Hepatocyte (in vitro differentiated cells): ENCODE results near the gene CACYBP. TPM values are rescaled to one million over a fixed set of nuclear protein-coding genes. Genes with fewer than 3 reads are reported as not detected.

ENCODE experiments used
- DNase-seq: peaks from one replicate; pipeline ENCODE4 v3.0.0-alpha.2; 2016; ENCODE audit warnings: low spot score
- H2AFZ ChIP-seq: fragments of 200-600 bp; sonication (generic); 2 replicates; pipeline ENCODE4 v1.6.0; 2016; ENCODE audit warnings: antibody characterized with exemption, mild to moderate bottlenecking
- H3K27ac ChIP-seq: fragments of 200-600 bp; sonication (generic); 2 replicates; pipeline ENCODE4 v1.5.1; 2016; ENCODE audit warnings: mild to moderate bottlenecking
- H3K27me3 ChIP-seq: fragments of 200-600 bp; sonication (generic); 2 replicates; pipeline ENCODE4 v1.6.1; 2016
- H3K36me3 ChIP-seq: fragments of 200-600 bp; sonication (generic); replicated peaks from 2 replicates; pipeline ENCODE4 v1.5.1; 2016; ENCODE audit warnings: low read depth; ENCODE audit not compliant: insufficient read depth
- H3K4me1 ChIP-seq: fragments of 200-600 bp; sonication (generic); 2 replicates; pipeline ENCODE4 v1.5.1; 2016; ENCODE audit warnings: mild to moderate bottlenecking, moderate library complexity; ENCODE audit not compliant: insufficient read depth
- H3K4me2 ChIP-seq: fragments of 200-600 bp; sonication (generic); 2 replicates; pipeline ENCODE4 v1.6.0; 2016
- H3K4me3 ChIP-seq: fragments of 200-600 bp; sonication (generic); 2 replicates; pipeline ENCODE4 v1.5.1; 2016; ENCODE audit warnings: mild to moderate bottlenecking
- H3K79me2 ChIP-seq: fragments of 200-600 bp; sonication (generic); 2 replicates; pipeline ENCODE4 v1.6.0; 2017; ENCODE audit warnings: mild to moderate bottlenecking
- H3K9me2 ChIP-seq: fragments of 200-600 bp; sonication (generic); replicated peaks from 2 replicates; pipeline ENCODE4 v1.6.0; 2017; ENCODE audit warnings: mild to moderate bottlenecking; ENCODE audit not compliant: insufficient read depth
- H3K9me3 ChIP-seq: fragments of 200-600 bp; sonication (generic); 2 replicates; pipeline ENCODE4 v1.5.1; 2016; ENCODE audit warnings: low read depth, mild to moderate bottlenecking
- H4K20me1 ChIP-seq: fragments of 200-600 bp; sonication (generic); 2 replicates; pipeline ENCODE4 v1.6.0; 2016; ENCODE audit warnings: mild to moderate bottlenecking; ENCODE audit not compliant: insufficient read depth, poor library complexity, severe bottlenecking
- CTCF ChIP-seq: fragments of 200-600 bp; sonication (generic); IDR thresholded peaks from 2 replicates; pipeline ENCODE4 v1.5.1; 2016; ENCODE audit warnings: antibody characterized with exemption, mild to moderate bottlenecking; ENCODE audit not compliant: poor library complexity
- EZH2 ChIP-seq: fragments of 200-600 bp; sonication (generic); IDR thresholded peaks from 2 replicates; pipeline ENCODE4 v1.6.1; 2016; ENCODE audit warnings: antibody characterized with exemption, mild to moderate bottlenecking, borderline replicate concordance
- EZH2phosphoT487 ChIP-seq: fragments of 200-600 bp; sonication (generic); IDR thresholded peaks from one replicate; pipeline ENCODE4 v1.6.1; 2018; ENCODE audit warnings: antibody characterized with exemption, mild to moderate bottlenecking, low read depth, moderate library complexity; ENCODE audit not compliant: unreplicated experiment, severe bottlenecking
- WGBS: methylation state at CpG from one replicate; pipeline ENCODE4 v1.1.6; 2016; ENCODE audit warnings: low lambda C conversion rate; ENCODE audit errors: missing lambda C conversion rate; 5-methylcytosine and 5-hydroxymethylcytosine counted together
- polyA plus RNA-seq: library from polyadenylated mRNA; unstranded; fragments of >200 nt; fragmentation: Nextera tagmentation; extraction: Ambion mirVana; gene quantifications from 2 replicates; pipeline ENCODE4 v1.2.1, GENCODE V29; 2016
- total RNA-seq: library from RNA; depleted of rRNA; stranded (reverse); fragments of >200 nt; gene quantifications from 2 replicates; pipeline ENCODE4 v1.2.3, GENCODE V29; 2014

Gene CACYBP
- total and polyA plus RNA-seq, 2 experiments from 2014 or later, result 79.6 to 81.7 TPM

GRCh38 chr1:175037416-175037815 lies 37.7 kb downstream of the CACYBP start:
- 69% methylated on average over 7 of the region's 7 CpGs for WGBS

GRCh38 chr1:175040324-175040879 lies 40.7 kb downstream of the CACYBP start:
- 65% methylated on average over 4 of the region's 4 CpGs for WGBS
- no peak for DNase-seq
- Histone ChIP-seq H3K9me2 (no peaks in the 10 kb centered on the region), H3K4me1 (no peaks in the 10 kb centered on the region), H3K79me2 (no peaks in the 10 kb centered on the region), H2AFZ (no peak overlapping the region), H4K20me1 (no peaks in the 10 kb centered on the region), H3K27ac (no peak overlapping the region), H3K4me2 (no peak overlapping the region), H3K27me3 (no peaks in the 10 kb centered on the region), H3K36me3 (no peaks in the 10 kb centered on the region), H3K9me3 (no peaks in the 10 kb centered on the region), H3K4me3 (no peak overlapping the region)
- TF ChIP-seq EZH2 (no peak), CTCF (no peak), EZH2phosphoT487 (no peak)

More at GRCh38 chr1:175037416-175037815, 37.7 kb downstream of the CACYBP start:
- Histone ChIP-seq H3K27me3 (no peaks in the 10 kb centered on the region), H3K27ac (no peak overlapping the region), H4K20me1 (no peaks in the 10 kb centered on the region), H3K4me1 (no peaks in the 10 kb centered on the region), H3K4me2 (no peak overlapping the region), H3K9me3 (no peaks in the 10 kb centered on the region), H3K79me2 (no peaks in the 10 kb centered on the region), H3K36me3 (no peaks in the 10 kb centered on the region), H3K9me2 (no peaks in the 10 kb centered on the region), H2AFZ (no peak overlapping the region), H3K4me3 (no peak overlapping the region)
- DNase-seq, result no peak
- TF ChIP-seq CTCF (no peak), EZH2phosphoT487 (no peak), EZH2 (no peak)

GRCh38 chr1:175042650-175043049 lies 42.9 kb downstream of the CACYBP start:
- Histone ChIP-seq H3K4me2 (no peak overlapping the region), H3K27ac (no peak overlapping the region), H3K79me2 (no peaks in the 10 kb centered on the region), H3K36me3 (no peaks in the 10 kb centered on the region), H4K20me1 (no peaks in the 10 kb centered on the region), H3K9me3 (no peaks in the 10 kb centered on the region), H2AFZ (no peak overlapping the region), H3K9me2 (no peaks in the 10 kb centered on the region), H3K4me3 (no peak overlapping the region), H3K4me1 (no peaks in the 10 kb centered on the region), H3K27me3 (no peaks in the 10 kb centered on the region)
- WGBS, result 76% methylated on average over 3 of the region's 3 CpGs
- no peak for TF ChIP-seq EZH2phosphoT487
- TF ChIP-seq EZH2, result no peak
- no peak for TF ChIP-seq CTCF
- no peak for DNase-seq
